GM12875 (cell line): ENCODE data around the gene SPHK2.
A peak's percentile ranks its signal among the peaks of the same experiment; 100 is the strongest.

ENCODE experiments used
- H3K4me3 ChIP-seq: one replicate; pipeline ENCODE4 v1.5.1; 2011; ENCODE audit warnings: low read depth, low read length, control low read depth
- TF ChIP-seq, protein P1 (sequence below): IDR thresholded peaks from 2 replicates; pipeline ENCODE4 v1.5.1; 2011; ENCODE audit warnings: low read depth, mild to moderate bottlenecking, control low read depth, inconsistent platforms, low read length, moderate library complexity, borderline replicate concordance; ENCODE audit not compliant: insufficient read depth

The SPHK2 gene

DNA sequence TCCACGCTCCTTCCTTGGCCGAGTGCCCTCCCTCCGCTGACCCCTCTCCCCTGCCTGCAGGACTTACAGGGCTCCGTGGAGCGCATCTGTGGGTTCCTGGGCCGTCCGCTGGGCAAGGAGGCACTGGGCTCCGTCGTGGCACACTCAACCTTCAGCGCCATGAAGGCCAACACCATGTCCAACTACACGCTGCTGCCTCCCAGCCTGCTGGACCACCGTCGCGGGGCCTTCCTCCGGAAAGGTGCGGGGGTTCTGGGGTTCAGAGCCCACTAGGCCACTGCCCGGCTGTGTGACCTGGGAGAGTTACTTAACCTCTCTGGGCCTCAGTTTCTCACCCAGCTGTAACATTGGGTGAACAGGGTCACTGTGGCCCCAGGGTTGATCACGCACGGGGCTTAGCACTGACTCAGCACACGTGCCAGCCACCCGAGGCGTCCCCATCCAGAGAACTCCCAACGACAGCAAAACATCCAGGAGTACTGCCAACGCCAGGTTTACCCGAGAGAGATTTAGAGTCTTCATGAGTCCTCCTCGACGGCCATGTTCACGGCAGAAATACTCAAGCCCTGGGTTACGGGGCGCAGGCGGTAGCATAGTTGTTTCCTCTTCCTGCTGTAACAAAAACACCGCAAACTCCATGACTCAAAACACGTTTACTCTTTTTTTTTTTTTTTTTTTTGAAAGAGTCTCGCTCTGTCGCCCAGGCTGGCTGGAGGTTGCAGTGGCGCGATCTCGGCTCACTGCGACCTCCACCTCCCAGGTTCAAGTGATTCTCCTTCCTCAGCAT, 22.4 kb upstream of the SPHK2 start:
- H3K4me3 ChIP-seq, result peak overlapping the region; percentile 5
- TF ChIP-seq, protein P1, sequence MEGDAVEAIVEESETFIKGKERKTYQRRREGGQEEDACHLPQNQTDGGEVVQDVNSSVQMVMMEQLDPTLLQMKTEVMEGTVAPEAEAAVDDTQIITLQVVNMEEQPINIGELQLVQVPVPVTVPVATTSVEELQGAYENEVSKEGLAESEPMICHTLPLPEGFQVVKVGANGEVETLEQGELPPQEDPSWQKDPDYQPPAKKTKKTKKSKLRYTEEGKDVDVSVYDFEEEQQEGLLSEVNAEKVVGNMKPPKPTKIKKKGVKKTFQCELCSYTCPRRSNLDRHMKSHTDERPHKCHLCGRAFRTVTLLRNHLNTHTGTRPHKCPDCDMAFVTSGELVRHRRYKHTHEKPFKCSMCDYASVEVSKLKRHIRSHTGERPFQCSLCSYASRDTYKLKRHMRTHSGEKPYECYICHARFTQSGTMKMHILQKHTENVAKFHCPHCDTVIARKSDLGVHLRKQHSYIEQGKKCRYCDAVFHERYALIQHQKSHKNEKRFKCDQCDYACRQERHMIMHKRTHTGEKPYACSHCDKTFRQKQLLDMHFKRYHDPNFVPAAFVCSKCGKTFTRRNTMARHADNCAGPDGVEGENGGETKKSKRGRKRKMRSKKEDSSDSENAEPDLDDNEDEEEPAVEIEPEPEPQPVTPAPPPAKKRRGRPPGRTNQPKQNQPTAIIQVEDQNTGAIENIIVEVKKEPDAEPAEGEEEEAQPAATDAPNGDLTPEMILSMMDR, result no peak

DNA sequence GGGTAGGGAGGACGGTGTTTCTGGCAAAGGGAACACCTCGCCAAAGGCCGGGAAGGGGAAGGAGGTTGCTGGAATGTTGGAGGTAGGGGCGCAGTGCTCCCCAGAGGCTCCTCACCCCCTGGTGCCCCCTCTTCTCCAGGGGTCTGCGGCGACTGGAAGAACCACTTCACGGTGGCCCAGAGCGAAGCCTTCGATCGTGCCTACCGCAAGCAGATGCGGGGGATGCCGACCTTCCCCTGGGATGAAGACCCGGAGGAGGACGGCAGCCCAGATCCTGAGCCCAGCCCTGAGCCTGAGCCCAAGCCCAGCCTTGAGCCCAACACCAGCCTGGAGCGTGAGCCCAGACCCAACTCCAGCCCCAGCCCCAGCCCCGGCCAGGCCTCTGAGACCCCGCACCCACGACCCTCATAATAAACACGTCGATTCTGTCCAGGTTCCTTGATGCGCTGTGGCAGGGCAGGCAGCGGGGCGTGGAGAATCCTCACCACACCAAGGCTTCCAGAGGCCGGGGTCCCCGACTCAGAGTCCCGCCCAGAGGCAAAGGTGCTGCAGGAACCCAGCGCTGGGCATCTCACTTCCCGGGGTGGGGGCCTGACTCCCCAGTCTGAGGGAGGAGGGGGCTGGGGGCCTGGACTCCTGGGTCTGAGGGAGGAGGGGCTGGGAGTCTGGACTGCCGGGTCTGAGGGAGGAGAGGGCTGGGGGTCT, 20.2 kb upstream of the SPHK2 start:
- no peak overlapping the region for H3K4me3 ChIP-seq
- TF ChIP-seq, protein P1, result no peak

DNA sequence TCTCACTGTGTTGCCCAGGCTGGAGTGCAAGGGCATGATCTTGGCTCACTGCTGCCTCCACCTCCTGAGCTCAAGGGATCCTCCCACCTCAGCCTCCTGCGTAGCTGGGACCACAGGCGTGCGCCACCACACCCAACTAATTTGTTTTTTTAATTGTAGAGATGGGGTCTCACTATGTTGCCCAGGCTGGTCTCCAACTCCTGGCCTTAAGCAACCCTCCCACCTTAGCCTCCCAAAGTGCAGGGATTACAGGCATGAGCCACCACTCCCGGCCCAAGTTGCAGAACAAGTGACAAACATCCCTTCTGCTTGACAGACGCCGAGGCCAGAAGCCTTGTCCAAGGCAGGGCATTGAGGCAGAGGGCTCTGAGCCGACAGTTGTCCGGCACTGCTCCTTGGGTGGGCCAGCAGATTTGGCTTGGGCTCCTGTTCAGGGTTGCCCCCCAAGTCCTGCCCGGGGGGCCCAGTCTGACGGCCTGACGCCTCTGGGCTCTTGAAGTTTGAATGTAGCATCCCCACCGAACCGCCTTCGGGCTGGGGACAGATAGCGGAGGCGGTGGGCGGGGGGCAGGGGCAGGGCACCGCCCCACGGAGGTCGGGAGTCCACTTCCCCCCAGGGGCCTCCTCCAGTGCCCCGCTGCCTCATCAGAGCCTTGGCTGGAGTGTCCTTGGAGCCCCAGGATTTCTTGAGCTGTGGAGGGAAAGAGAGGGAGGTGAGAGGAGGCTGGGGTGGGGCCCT, 18.5 kb upstream of the SPHK2 start:
- TF ChIP-seq, protein P1, result no peak

DNA sequence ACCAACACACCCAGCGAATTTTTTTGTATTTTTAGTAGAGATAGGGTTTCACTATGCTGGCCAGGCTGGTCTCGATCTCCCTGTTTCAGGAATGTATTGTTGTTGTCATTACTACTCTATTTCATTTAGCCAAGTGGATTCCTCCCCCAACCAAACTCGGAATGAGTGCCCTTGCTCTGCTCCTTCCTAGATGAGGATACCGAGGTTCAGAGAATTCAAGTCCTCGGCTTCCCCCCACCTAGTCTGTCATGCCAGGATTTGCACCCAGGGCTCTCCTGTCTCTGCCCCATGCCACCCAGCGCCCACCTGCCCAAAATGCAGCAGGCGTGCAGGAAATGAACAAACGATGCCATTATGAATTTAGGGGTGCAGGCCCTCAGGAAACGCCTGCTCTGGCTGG, 16.3 kb upstream of the SPHK2 start:
- TF ChIP-seq, protein P1, result no peak
- H3K4me3 ChIP-seq, result no peak overlapping the region

More for the DNA sequence above, 18.5 kb upstream of the SPHK2 start:
- no peak overlapping the region for H3K4me3 ChIP-seq

DNA sequence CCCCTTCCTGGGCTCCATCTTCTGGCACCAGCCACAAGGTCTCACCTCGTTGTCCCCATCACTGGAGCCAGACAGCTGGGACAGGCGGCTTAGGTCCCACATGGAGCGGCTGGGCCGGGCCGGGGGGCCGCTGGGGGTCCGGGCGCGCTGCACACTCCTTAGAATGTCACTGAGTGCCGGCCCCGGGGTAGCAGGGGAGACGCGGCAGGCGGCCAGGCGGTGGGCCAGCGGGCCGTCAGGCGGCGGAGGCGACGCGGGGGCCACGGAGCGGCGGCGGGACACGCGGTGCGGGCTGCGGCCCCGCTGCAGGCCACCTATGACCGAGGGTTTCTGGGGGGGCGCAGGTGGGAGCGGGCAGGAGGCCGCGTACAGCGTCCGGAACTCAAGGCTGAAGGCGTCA, 15.9 kb upstream of the SPHK2 start:
- no peak overlapping the region for H3K4me3 ChIP-seq
- TF ChIP-seq, protein P1, result no peak

DNA sequence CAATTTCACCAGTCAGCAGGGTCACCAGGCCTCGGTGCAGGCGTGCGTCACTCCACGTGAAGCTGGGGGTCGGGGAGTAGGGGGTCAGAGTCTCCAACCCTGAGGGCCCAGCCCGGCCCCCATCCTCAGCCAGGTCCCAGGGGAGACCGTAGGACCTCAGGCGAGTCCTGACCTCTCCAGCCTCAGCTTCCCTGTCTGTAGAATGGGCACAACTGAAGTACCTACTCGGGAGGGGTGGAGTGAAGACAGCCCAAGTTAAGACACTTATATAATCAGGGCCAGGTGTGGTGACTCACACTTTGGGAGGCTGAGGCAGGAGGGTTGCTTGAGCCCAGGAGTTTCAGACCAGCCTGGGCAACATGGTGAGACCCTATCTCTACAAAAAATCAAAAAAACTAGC, 15.5 kb upstream of the SPHK2 start:
- H3K4me3 ChIP-seq, result no peak overlapping the region
- TF ChIP-seq, protein P1, result no peak
